Measurements from ENCODE around the gene CAB39L. TPM values are rescaled to one million over a fixed set of nuclear protein-coding genes. Genes with fewer than 3 reads are reported as not detected.
A peak's percentile ranks its signal among the peaks of the same experiment; 100 is the strongest.

Gene CAB39L
- total RNA-seq, 4 donors from 2014 or later = 84.2 to 131 (median 114) TPM

GRCh38 chr13:49310251-49310650 is 133.6 kb downstream of the CAB39L start:
- TF ChIP-seq POLR2A (IDR thresholded peaks at IDR 0.05) = no peak
- TF ChIP-seq POLR2AphosphoS5 (IDR thresholded peaks at IDR 0.05) = no peak
- no peak for TF ChIP-seq EP300 (IDR thresholded peaks at IDR 0.05)
- H3K27me3 ChIP-seq = no peaks in the 10 kb centered on the region
- ATAC-seq = no peak
- H3K4me1 ChIP-seq = peaks cover 16 to 77% (median 38%) of the 10 kb centered on the region in 3 donors
- 100% methylated on average over 2 to 3 of the region's 3 CpGs for WGBS, 2 donors (ENCODE audit: low coverage in 1 of 2)
- H3K9me3 ChIP-seq = no peaks in the 10 kb centered on the region
- H3K27ac ChIP-seq = peak overlapping the region in 3 of 4 donors; percentile 85 to 92 (median 87)
- H3K36me3 ChIP-seq = peaks cover 0 to 16% of the 10 kb centered on the region in 2 donors
- H3K4me3 ChIP-seq = no peak overlapping the region

DNA sequence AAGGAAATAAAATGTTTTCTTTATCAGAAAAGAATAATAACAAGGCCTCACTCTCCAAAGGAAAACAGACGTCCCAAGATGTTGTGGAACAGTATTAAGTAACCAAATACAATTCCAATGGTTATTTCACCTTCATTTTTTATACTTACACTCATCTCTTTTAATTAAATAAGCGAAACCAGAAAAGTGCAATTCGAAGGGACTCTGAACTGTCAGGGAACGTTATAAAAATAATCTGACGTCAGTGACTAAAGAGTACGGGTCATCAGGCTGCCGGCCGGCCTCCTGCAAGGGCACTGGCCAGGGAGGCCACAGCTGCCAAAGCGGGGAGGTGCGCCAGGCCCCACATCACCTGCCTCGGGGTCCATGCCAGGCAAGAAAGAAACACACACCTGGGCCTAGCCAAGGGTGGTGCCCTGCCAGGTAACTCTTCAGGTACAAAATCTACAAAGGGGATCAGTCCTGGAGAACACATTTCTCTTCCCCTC is 134.9 kb downstream of the CAB39L start:
- H3K4me1 ChIP-seq = peaks cover 10 to 77% (median 43%) of the 10 kb centered on the region in 3 donors
- no peak overlapping the region for H3K4me3 ChIP-seq
- peaks cover 0 to 16% of the 10 kb centered on the region in 2 donors for H3K36me3 ChIP-seq
- no peaks in the 10 kb centered on the region for H3K9me3 ChIP-seq
- TF ChIP-seq CTCF (IDR thresholded peaks at IDR 0.05) (no peak), EP300 (IDR thresholded peaks at IDR 0.05) (no peak), POLR2A (IDR thresholded peaks at IDR 0.05) (no peak), POLR2AphosphoS5 (IDR thresholded peaks at IDR 0.05) (no peak)
- 35 to 63% methylated on average over 6 to 11 of the region's 11 CpGs for WGBS, 2 donors (ENCODE audit: low coverage in 1 of 2)
- ATAC-seq = peak; percentile 35
- no peaks in the 10 kb centered on the region for H3K27me3 ChIP-seq
- peak overlapping the region; percentile 85 to 96 (median 90) for H3K27ac ChIP-seq

- H3K27me3 ChIP-seq = no peaks in the 10 kb centered on the region
- no CpG with 5 or more reads among the region's 7 CpGs for WGBS, 2 donors (ENCODE audit: low coverage in 1 of 2)
- peaks cover 0 to 16% of the 10 kb centered on the region in 2 donors for H3K36me3 ChIP-seq
- TF ChIP-seq CTCF (IDR thresholded peaks at IDR 0.05) = peak in 1 of 4 experiments; percentile 23
- TF ChIP-seq POLR2A (IDR thresholded peaks at IDR 0.05) = no peak
- TF ChIP-seq POLR2AphosphoS5 (IDR thresholded peaks at IDR 0.05) = peak; percentile 99
- no peak for TF ChIP-seq EP300 (IDR thresholded peaks at IDR 0.05)
- peak; percentile 92 for ATAC-seq
- peak overlapping the region; percentile 85 to 96 (median 90) for H3K27ac ChIP-seq
- no peaks in the 10 kb centered on the region for H3K9me3 ChIP-seq
- H3K4me3 ChIP-seq = no peak overlapping the region
- H3K4me1 ChIP-seq = peaks cover 10 to 77% (median 37%) of the 10 kb centered on the region in 3 donors
These were observed 135.6 kb downstream of the CAB39L start for GRCh38 chr13:49308097-49308875.

GRCh38 chr13:49307365-49307764 is 136.5 kb downstream of the CAB39L start:
- peak; percentile 28 for TF ChIP-seq POLR2AphosphoS5 (IDR thresholded peaks at IDR 0.05)
- no peak for TF ChIP-seq POLR2A (IDR thresholded peaks at IDR 0.05)
- H3K4me1 ChIP-seq = peaks cover 10 to 85% (median 37%) of the 10 kb centered on the region in 3 donors
- no peaks in the 10 kb centered on the region for H3K9me3 ChIP-seq
- H3K36me3 ChIP-seq = peaks cover 0 to 16% of the 10 kb centered on the region in 2 donors
- WGBS, 2 donors (ENCODE audit: low coverage in 1 of 2) = 91 to 100% methylated on average over 2 to 6 of the region's 6 CpGs
- ATAC-seq = peak; percentile 35
- peak overlapping the region; percentile 85 to 96 (median 90) for H3K27ac ChIP-seq
- no peaks in the 10 kb centered on the region for H3K27me3 ChIP-seq
- no peak overlapping the region for H3K4me3 ChIP-seq

DNA sequence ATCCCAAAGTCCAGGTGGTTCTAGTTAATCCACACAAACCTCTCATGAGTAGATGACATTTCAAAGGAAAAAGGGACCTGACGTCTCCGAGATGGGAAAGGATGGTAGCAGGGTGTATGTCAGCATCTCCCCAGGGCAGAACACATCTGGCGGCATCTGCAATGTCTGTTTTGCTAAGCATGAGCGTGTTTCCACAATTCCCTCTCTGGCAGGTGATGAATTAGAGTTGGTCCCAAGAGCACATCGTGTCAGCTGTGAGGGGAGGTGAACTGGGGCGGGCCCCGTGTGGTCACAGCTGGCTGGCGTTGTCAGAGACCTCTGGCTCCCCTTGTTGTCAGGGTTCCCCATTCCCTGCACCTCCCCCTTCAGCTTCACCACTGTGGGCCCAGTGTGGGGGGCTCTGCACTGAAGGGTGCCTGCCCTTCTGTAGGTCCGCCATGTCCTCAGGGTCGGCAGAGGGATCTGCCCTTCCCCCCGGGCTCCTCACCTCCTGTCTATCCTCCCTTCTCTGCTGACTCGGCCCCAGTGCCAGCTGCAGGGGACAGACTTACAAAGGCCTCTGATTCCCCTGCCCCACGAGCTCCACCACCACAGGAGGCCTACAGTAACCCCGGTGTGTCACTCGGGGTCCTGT is 138.0 kb downstream of the CAB39L start:
- Histone ChIP-seq H3K36me3 (peaks cover 0 to 11% of the 10 kb centered on the region in 2 donors), H3K4me1 (peaks cover 10 to 100% (median 42%) of the 10 kb centered on the region in 3 donors), H3K27me3 (no peaks in the 10 kb centered on the region), H3K9me3 (no peaks in the 10 kb centered on the region), H3K4me3 (no peak overlapping the region), H3K27ac (peak overlapping the region in 3 of 4 donors; percentile 85 to 92 (median 87))
- ATAC-seq = no peak
- no peak for TF ChIP-seq POLR2AphosphoS5 (IDR thresholded peaks at IDR 0.05)
- no peak for TF ChIP-seq EP300 (IDR thresholded peaks at IDR 0.05)
- TF ChIP-seq CTCF (IDR thresholded peaks at IDR 0.05) = no peak
- no peak for TF ChIP-seq POLR2A (IDR thresholded peaks at IDR 0.05)
- 66 to 74% methylated on average over 6 to 11 of the region's 15 CpGs for WGBS, 2 donors (ENCODE audit: low coverage in 1 of 2)
